A549 (cell line): Measurements from ENCODE around the gene HOXB7. TPM values are rescaled to one million over a fixed set of nuclear protein-coding genes. Genes with fewer than 3 reads are reported as not detected.

Source experiments
- ATAC-seq, 2 experiments: fragments of 200-7000 bp in 1 of 2; fragments of >200 bp in 1 of 2; cut with Nextera tagmentation in 1 of 2; cut with Tn5 transposase in 1 of 2; 3 replicates each; pipeline versions ENCODE4 v1.8.0 to v1.9.1; 2018 to 2020; ENCODE audit warnings: mild to moderate bottlenecking in 1 of 2, moderate library complexity in 1 of 2
- CTCF ChIA-PET: fragments of 300-600 bp; sonication (Branson Sonifier 250); formaldehyde crosslinking; extraction: SDS; loops from one replicate; lab custom pipeline; 2021; ENCODE audit warnings: antibody characterized with exemption, inconsistent platforms; lab: Yijun Ruan, JAX
- POLR2A ChIA-PET: fragments of 350-600 bp; formaldehyde crosslinking; extraction: SDS; loops from one replicate; lab custom pipeline; 2021; ENCODE audit warnings: antibody characterized with exemption, inconsistent platforms; lab: Yijun Ruan, JAX
- DNase-seq, 2 experiments: peaks; one replicate each; pipeline versions ENCODE4 v3.0.0 to v3.0.0-alpha.2; 2011 to 2016; ENCODE audit warnings: low read depth in 1 of 2, low spot score in 1 of 2
- FAIRE-seq: peaks from 2 replicates; lab custom pipeline; 2011; peaks lifted over from hg19 to GRCh38; lab: Jason Lieb, UNC
- H3K27ac ChIP-seq, 2 experiments: fragments of >200 bp; sonication (Bioruptor Twin); formaldehyde crosslinking; 3 replicates each; pipeline ENCODE4 v1.5.1; 2016 to 2017
- H3K4me1 ChIP-seq: fragments of >200 bp; sonication (Bioruptor Twin); formaldehyde crosslinking; 3 replicates; pipeline ENCODE4 v1.6.1; 2016
- H3K4me2 ChIP-seq: fragments of >200 bp; sonication (Bioruptor Twin); formaldehyde crosslinking; 3 replicates; pipeline ENCODE4 v1.6.1; 2016
- H3K4me3 ChIP-seq: fragments of >200 bp; sonication (Bioruptor Twin); formaldehyde crosslinking; 3 replicates; pipeline ENCODE4 v1.5.1; 2016
- H3K9me3 ChIP-seq: fragments of >200 bp; sonication (Bioruptor Twin); formaldehyde crosslinking; 3 replicates; pipeline ENCODE4 v1.6.1; 2016
- ATOH8 ChIP-seq: fragments of 250-450 bp; sonication (Bioruptor Pico); IDR thresholded peaks from 2 replicates; pipeline ENCODE4 v1.5.0; 2020; ENCODE audit warnings: low read depth, mild to moderate bottlenecking, moderate library complexity
- CBX8 ChIP-seq: fragments of 200-600 bp; sonication (generic); IDR thresholded peaks from 2 replicates; pipeline ENCODE4 v1.6.1; 2016
- CEBPB ChIP-seq, 2 experiments: fragments of >200 bp in 1 of 2; sonication (Bioruptor Twin) in 1 of 2; formaldehyde crosslinking in 1 of 2; IDR thresholded peaks; 2 replicates each; pipeline ENCODE4 v1.6.1; 2012 to 2016
- CHD4 ChIP-seq: fragments of 200-600 bp; sonication (generic); IDR thresholded peaks from 2 replicates; pipeline ENCODE4 v1.6.1; 2016; ENCODE audit warnings: antibody characterized with exemption, mild to moderate bottlenecking, borderline replicate concordance
- EP300 ChIP-seq, 2 experiments: fragments of >200 bp; sonication (Bioruptor Twin); formaldehyde crosslinking; IDR thresholded peaks; 2 replicates in 1 of 2; 3 replicates in 1 of 2; pipeline ENCODE4 v1.6.1; 2016 to 2017
- FOSB ChIP-seq: fragments of 250-450 bp; sonication (Bioruptor Pico); IDR thresholded peaks from 2 replicates; pipeline ENCODE4 v1.5.0; 2020; ENCODE audit warnings: mild to moderate bottlenecking, moderate library complexity
- HDAC2 ChIP-seq: fragments of 200-600 bp; sonication (generic); IDR thresholded peaks from 2 replicates; pipeline ENCODE4 v1.6.1; 2016
- HES2 ChIP-seq: fragments of >200 bp; sonication (Bioruptor Twin); formaldehyde crosslinking; IDR thresholded peaks from 2 replicates; pipeline ENCODE4 v1.6.1; 2016
- HEYL ChIP-seq: fragments of 250-450 bp; sonication (Bioruptor Pico); IDR thresholded peaks from 2 replicates; pipeline ENCODE4 v1.8.0; 2021; ENCODE audit warnings: mild to moderate bottlenecking, moderate library complexity
- HOXA7 ChIP-seq: fragments of 250-450 bp; sonication (Bioruptor Pico); IDR thresholded peaks from 2 replicates; pipeline ENCODE4 v1.5.0; 2020; ENCODE audit warnings: mild to moderate bottlenecking, moderate library complexity
- HOXB5 ChIP-seq: fragments of 250-450 bp; sonication (Bioruptor Pico); IDR thresholded peaks from 2 replicates; pipeline ENCODE4 v1.5.0; 2020; ENCODE audit warnings: mild to moderate bottlenecking, moderate library complexity
- KDM5A ChIP-seq: fragments of 200-600 bp; sonication (generic); IDR thresholded peaks from 2 replicates; pipeline ENCODE4 v1.6.1; 2016; ENCODE audit warnings: antibody characterized with exemption, mild to moderate bottlenecking
- MAZ ChIP-seq: fragments of 150-350 bp; IDR thresholded peaks from 2 replicates; pipeline ENCODE4 v1.6.1; 2014; ENCODE audit warnings: antibody characterized with exemption, low read depth, low read length, borderline replicate concordance
- PHF8 ChIP-seq: fragments of 200-600 bp; sonication (generic); IDR thresholded peaks from 2 replicates; pipeline ENCODE4 v1.6.1; 2016; ENCODE audit warnings: low read depth, mild to moderate bottlenecking, antibody characterized with exemption, moderate library complexity, borderline replicate concordance
- POLR2AphosphoS2 ChIP-seq: conservative IDR thresholded peaks from 2 replicates; pipeline ENCODE4 v1.6.1; 2012; ENCODE audit warnings: low read length, improper control_type of control experiment, inconsistent platforms
- RAD21 ChIP-seq, 2 experiments: fragments of >200 bp in 1 of 2; sonication (Bioruptor Twin) in 1 of 2; formaldehyde crosslinking in 1 of 2; IDR thresholded peaks in 1 of 2; conservative IDR thresholded peaks in 1 of 2; 2 replicates in 1 of 2; 3 replicates in 1 of 2; pipeline ENCODE4 v1.6.1; 2012 to 2018; ENCODE audit warnings: inconsistent platforms in 1 of 2
- RCOR1 ChIP-seq: fragments of 150-350 bp; IDR thresholded peaks from 2 replicates; pipeline ENCODE4 v1.6.1; 2014; ENCODE audit warnings: antibody characterized with exemption, low read length, low read depth
- SMC3 ChIP-seq: fragments of >200 bp; sonication (Bioruptor Twin); formaldehyde crosslinking; IDR thresholded peaks from 3 replicates; pipeline ENCODE4 v1.6.1; 2018; ENCODE audit warnings: inconsistent platforms
- SREBF2 ChIP-seq: fragments of 450-650 bp; IDR thresholded peaks from 2 replicates; pipeline ENCODE4 v1.6.1; 2014; ENCODE audit warnings: mild to moderate bottlenecking, moderate library complexity
- TFCP2L1 ChIP-seq: fragments of 250-450 bp; sonication (Bioruptor Pico); IDR thresholded peaks from 2 replicates; pipeline ENCODE4 v1.5.0; 2021; ENCODE audit warnings: mild to moderate bottlenecking
- USF2 ChIP-seq: fragments of 450-650 bp; IDR thresholded peaks from 2 replicates; pipeline ENCODE4 v1.6.1; 2014; ENCODE audit warnings: antibody characterized with exemption
- WGBS: methylation state at CpG from one replicate; pipeline ENCODE4 v1.1.6; 2017; ENCODE audit errors: missing lambda C conversion rate; 5-methylcytosine and 5-hydroxymethylcytosine counted together
- polyA plus RNA-seq, 4 experiments: library from polyadenylated mRNA; depleted of rRNA in 3 of 4; stranded (reverse); fragments of >200 nt; fragmentation: RNase III in 1 of 4; extraction: RNeasy Plus Mini Kit Qiagen cat#74134 plus additional on column Dnase treatment in 1 of 4; gene quantifications; 2 replicates in 3 of 4; 3 replicates in 1 of 4; pipeline ENCODE4 v1.2.3, GENCODE V29; 2011 to 2017
- TF ChIP-seq, protein P1 (sequence below): fragments of >200 bp; sonication (Bioruptor Twin); formaldehyde crosslinking; IDR thresholded peaks from 3 replicates; pipeline ENCODE4 v1.5.1; 2016

HOXB7 gene
- polyA plus RNA-seq, 2 of the 4 experiments (the other 2 are of a cell fraction): 22.3 to 32.3 TPM

- TF ChIP-seq, protein P1, sequence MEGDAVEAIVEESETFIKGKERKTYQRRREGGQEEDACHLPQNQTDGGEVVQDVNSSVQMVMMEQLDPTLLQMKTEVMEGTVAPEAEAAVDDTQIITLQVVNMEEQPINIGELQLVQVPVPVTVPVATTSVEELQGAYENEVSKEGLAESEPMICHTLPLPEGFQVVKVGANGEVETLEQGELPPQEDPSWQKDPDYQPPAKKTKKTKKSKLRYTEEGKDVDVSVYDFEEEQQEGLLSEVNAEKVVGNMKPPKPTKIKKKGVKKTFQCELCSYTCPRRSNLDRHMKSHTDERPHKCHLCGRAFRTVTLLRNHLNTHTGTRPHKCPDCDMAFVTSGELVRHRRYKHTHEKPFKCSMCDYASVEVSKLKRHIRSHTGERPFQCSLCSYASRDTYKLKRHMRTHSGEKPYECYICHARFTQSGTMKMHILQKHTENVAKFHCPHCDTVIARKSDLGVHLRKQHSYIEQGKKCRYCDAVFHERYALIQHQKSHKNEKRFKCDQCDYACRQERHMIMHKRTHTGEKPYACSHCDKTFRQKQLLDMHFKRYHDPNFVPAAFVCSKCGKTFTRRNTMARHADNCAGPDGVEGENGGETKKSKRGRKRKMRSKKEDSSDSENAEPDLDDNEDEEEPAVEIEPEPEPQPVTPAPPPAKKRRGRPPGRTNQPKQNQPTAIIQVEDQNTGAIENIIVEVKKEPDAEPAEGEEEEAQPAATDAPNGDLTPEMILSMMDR: no peak
- no peak for TF ChIP-seq FOSB (CRISPR knock-in tag)
- TF ChIP-seq HES2: no peak
- no peak for TF ChIP-seq RAD21 (conservative IDR thresholded peaks at IDR 0.05 in 1 of 2, IDR thresholded peaks at IDR 0.05 in 1 of 2)
- TF ChIP-seq ATOH8: no peak
- no peak for TF ChIP-seq RCOR1
- TF ChIP-seq SMC3: no peak
- TF ChIP-seq HEYL (CRISPR knock-in tag): no peak
- TF ChIP-seq CEBPB (IDR thresholded peaks at IDR 0.05): no peak
Observed at GRCh38 chr17:48559840-48560817, 50.7 kb downstream of the HOXB7 start (continued).

- H3K9me3 ChIP-seq: no peaks in the 10 kb centered on the region
- TF ChIP-seq POLR2AphosphoS2 (no peak), SREBF2 (no peak), CEBPB (IDR thresholded peaks at IDR 0.05) (no peak), HOXB5 (CRISPR knock-in tag) (no peak), RCOR1 (no peak)
- TF ChIP-seq, protein P1: no peak
- ChIA-PET POLR2A (no interaction called here), CTCF (interaction anchor here (0.6 to 1.5 kb wide), 9 partner anchors 11 to 251 kb away, joined by 3 to 6 read pairs (median 3); no protein-coding TSS in a partner anchor)
- ATAC-seq (no peak), FAIRE-seq (no peak), DNase-seq (no peak)
- no peak overlapping the region for H3K27ac ChIP-seq
- peaks cover 23% of the 10 kb centered on the region for H3K4me1 ChIP-seq
- WGBS: 85% methylated on average over 16 of the region's 16 CpGs
- no peak overlapping the region for H3K4me2 ChIP-seq
- H3K4me3 ChIP-seq: no peak overlapping the region
Observed at GRCh38 chr17:48559122-48559839, 51.5 kb downstream of the HOXB7 start.

GRCh38 chr17:48558831-48559121, 52.0 kb downstream of the HOXB7 start:
- POLR2A ChIA-PET: no interaction called here
- H3K27ac ChIP-seq: 0 out of 6 replicates have a peak overlapping the region, but pooled peaks of 1 of the 2 experiments have one; percentile 13
- CTCF ChIA-PET: interaction anchor here (0.6 to 1.5 kb wide), 4 partner anchors 12 to 251 kb away, joined by 3 to 6 read pairs (median 3); no protein-coding TSS in a partner anchor
- ATAC-seq (no peak), DNase-seq (no peak), FAIRE-seq (no peak)
- no peak overlapping the region for H3K4me3 ChIP-seq
- H3K4me2 ChIP-seq: no peak overlapping the region
- H3K4me1 ChIP-seq: peaks cover 26% of the 10 kb centered on the region
- TF ChIP-seq CBX8 (no peak), KDM5A (no peak), USF2 (no peak), PHF8 (no peak), HOXA7 (CRISPR knock-in tag) (no peak), TFCP2L1 (no peak), EP300 (IDR thresholded peaks at IDR 0.05) (no peak), MAZ (no peak), SMC3 (no peak), CHD4 (no peak), HDAC2 (no peak)
- no peaks in the 10 kb centered on the region for H3K9me3 ChIP-seq
- 87% methylated on average over 2 of the region's 2 CpGs for WGBS
